HG03108 (cell line): ENCODE results near the gene SDF2.

Experiments
- ATAC-seq: cut with Tn5 transposase; IDR thresholded peaks from one replicate; pipeline ENCODE4 v1.9.1; 2021; ENCODE audit warnings: moderate library complexity; ENCODE audit not compliant: unreplicated experiment

The SDF2 gene

GRCh38 chr17:28661635-28662526 lies at the start of gene SDF2, which contains the start of gene SUPT6H:
Gene SDF2 (minus strand): TSS chr17:28661906. CDS start chr17:28661876, 30 bp downstream.
Gene SUPT6H (plus strand): TSS chr17:28662205. CDS start chr17:28673402, 11,197 bp downstream.
- peak; percentile 69 for ATAC-seq

- peak; percentile 64 for ATAC-seq
Measured at GRCh38 chr17:28710861-28711722, 49.4 kb upstream of the SDF2 start.

- ATAC-seq: no peak
Measured at GRCh38 chr17:28707339-28707720, 45.6 kb upstream of the SDF2 start.

- no peak for ATAC-seq
Measured at GRCh38 chr17:28706471-28707338, 45.0 kb upstream of the SDF2 start.

GRCh38 chr17:28705728-28706334 lies 44.1 kb upstream of the SDF2 start:
- no peak for ATAC-seq

- ATAC-seq: no peak
Measured at GRCh38 chr17:28705074-28705659, 43.5 kb upstream of the SDF2 start.

GRCh38 chr17:28704219-28704858 lies 42.6 kb upstream of the SDF2 start:
- ATAC-seq: no peak

- no peak for ATAC-seq
Measured at GRCh38 chr17:28703552-28704218, 42.0 kb upstream of the SDF2 start.

GRCh38 chr17:28702752-28703150 lies 41.0 kb upstream of the SDF2 start:
- no peak for ATAC-seq

- ATAC-seq: no peak
Measured at GRCh38 chr17:28702026-28702751, 40.5 kb upstream of the SDF2 start.

- no peak for ATAC-seq
Measured at GRCh38 chr17:28700830-28701492, 39.3 kb upstream of the SDF2 start.

- no peak for ATAC-seq
Measured at GRCh38 chr17:28700278-28700677, 38.6 kb upstream of the SDF2 start.

- ATAC-seq: no peak
Measured at GRCh38 chr17:28698253-28698941, 36.7 kb upstream of the SDF2 start.

GRCh38 chr17:28693869-28694268 lies 32.2 kb upstream of the SDF2 start:
- no peak for ATAC-seq

- ATAC-seq: no peak
Measured at GRCh38 chr17:28689011-28689410, 27.3 kb upstream of the SDF2 start.

GRCh38 chr17:28688481-28688880 lies 26.8 kb upstream of the SDF2 start:
- ATAC-seq: no peak

GRCh38 chr17:28686296-28686695 lies 24.6 kb upstream of the SDF2 start:
- no peak for ATAC-seq
